ENCODE data around the gene KLK4.
"Not testable (repeated sequence)": the region's sequence is repeated elsewhere in the genome, so short reads cannot be mapped to it uniquely, and the experiment has no call there.

The KLK4 gene

GRCh38 chr19:50902640-50903039 is 8.6 kb downstream of the KLK4 start:
- H3K9ac ChIP-seq (ENCODE audit: low read depth, low read length), result no peak overlapping the region
- H3K9me3 ChIP-seq (ENCODE audit: control insufficient read depth, insufficient read depth, low read length), result no peaks in the 10 kb centered on the region
- no peaks in the 10 kb centered on the region for H3K36me3 ChIP-seq (ENCODE audit: insufficient read depth, low read length)
- H3K4me1 ChIP-seq (ENCODE audit: insufficient read depth, low read length), result no peaks in the 10 kb centered on the region

- H3K36me3 ChIP-seq (ENCODE audit: insufficient read depth, low read length), result no peaks in the 10 kb centered on the region
- H3K9me3 ChIP-seq (ENCODE audit: control insufficient read depth, insufficient read depth, low read length), result peaks cover 1% of the 10 kb centered on the region; the same call in 1 of the 2 replicates
- H3K9ac ChIP-seq (ENCODE audit: low read depth, low read length), result no peak overlapping the region
- H3K4me1 ChIP-seq (ENCODE audit: insufficient read depth, low read length), result no peaks in the 10 kb centered on the region
These were observed 11.6 kb downstream of the KLK4 start for GRCh38 chr19:50899569-50899968.

DNA sequence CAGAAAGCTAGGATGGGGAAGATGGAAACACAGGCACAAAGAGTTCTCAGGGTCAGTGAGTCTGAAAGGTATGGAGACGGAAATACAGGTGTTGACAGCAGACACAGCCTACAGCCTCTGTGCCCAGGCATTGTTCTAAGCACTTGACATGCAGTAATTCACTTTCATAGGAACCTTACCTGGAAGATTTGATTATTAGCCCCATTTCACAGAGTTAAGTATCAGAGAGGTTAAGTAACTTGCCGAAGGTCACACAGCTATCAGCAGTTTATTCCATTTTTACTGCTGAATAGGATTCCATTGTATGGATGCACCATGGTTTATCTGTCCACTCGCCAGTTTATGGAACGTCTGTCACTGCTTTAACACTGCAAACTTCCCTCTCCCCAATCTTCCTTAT is 13.2 kb downstream of the KLK4 start:
- Histone ChIP-seq H3K9me3 (ENCODE audit: control insufficient read depth, insufficient read depth, low read length) (peaks cover 5% of the 10 kb centered on the region; the same call in 1 of the 2 replicates), H3K9ac (ENCODE audit: low read depth, low read length) (no peak overlapping the region), H3K36me3 (ENCODE audit: insufficient read depth, low read length) (no peaks in the 10 kb centered on the region), H3K4me1 (ENCODE audit: insufficient read depth, low read length) (no peaks in the 10 kb centered on the region)

GRCh38 chr19:50897612-50898011 is 13.6 kb downstream of the KLK4 start:
- peaks cover 5% of the 10 kb centered on the region; the same call in 1 of the 2 replicates for H3K9me3 ChIP-seq (ENCODE audit: control insufficient read depth, insufficient read depth, low read length)

DNA sequence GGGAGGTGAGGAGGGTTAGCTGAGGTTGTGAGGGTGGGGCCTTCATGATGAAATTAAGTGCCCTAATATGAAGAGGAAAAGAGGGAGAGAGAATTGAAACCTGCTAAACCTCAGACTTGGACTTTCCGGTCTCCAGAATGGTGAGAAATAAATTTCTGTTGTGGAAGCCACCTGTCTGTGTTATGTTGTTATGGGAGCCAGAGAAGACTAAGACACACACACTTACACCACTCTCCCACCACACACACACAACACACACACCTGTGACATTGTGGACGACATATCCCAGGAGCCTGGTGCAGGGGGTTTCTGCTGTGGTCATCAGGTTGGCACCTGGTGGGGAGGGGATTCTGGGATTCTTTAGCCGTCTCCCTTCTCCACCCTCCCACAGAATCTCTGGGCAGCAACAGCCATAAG is 14.0 kb downstream of the KLK4 start:
- peaks cover 5% of the 10 kb centered on the region; the same call in 1 of the 2 replicates for H3K9me3 ChIP-seq (ENCODE audit: control insufficient read depth, insufficient read depth, low read length)
- no peak overlapping the region for H3K9ac ChIP-seq (ENCODE audit: low read depth, low read length)
- no peaks in the 10 kb centered on the region for H3K36me3 ChIP-seq (ENCODE audit: insufficient read depth, low read length)
- no peaks in the 10 kb centered on the region for H3K4me1 ChIP-seq (ENCODE audit: insufficient read depth, low read length)

More at GRCh38 chr19:50897612-50898011, 13.6 kb downstream of the KLK4 start:
- Histone ChIP-seq H3K4me1 (ENCODE audit: insufficient read depth, low read length) (no peaks in the 10 kb centered on the region), H3K9ac (ENCODE audit: low read depth, low read length) (no peak overlapping the region), H3K36me3 (ENCODE audit: insufficient read depth, low read length) (no peaks in the 10 kb centered on the region)

DNA sequence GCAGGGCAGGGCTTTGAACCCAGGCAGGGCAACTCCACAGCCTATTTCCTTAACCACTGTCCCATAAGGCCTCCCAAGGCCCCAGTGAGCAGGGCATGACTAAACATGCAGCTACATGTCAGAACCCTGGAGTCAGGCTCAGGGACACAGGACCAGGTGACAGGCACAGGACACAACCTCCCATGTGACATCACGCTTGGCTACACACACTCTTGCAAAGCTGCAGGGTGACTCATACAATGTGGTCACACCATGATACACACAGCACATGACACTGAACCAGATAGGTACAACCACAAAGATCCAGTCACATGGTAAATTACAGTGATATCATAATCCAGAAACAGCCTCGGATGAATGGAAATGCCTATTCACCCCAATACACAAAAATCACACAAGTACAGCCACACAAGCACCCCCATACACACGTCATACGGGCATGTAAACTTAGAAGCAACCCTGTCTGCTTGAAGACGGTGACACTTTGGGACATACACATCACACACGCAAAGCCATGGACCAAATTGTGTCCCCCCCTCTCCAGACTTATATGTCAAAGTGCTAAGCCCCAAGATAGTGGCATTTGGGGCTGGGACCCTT is 14.5 kb downstream of the KLK4 start:
- H3K4me1 ChIP-seq (ENCODE audit: insufficient read depth, low read length), result no peaks in the 10 kb centered on the region
- peaks cover 5% of the 10 kb centered on the region; the same call in 1 of the 2 replicates for H3K9me3 ChIP-seq (ENCODE audit: control insufficient read depth, insufficient read depth, low read length)
- H3K9ac ChIP-seq (ENCODE audit: low read depth, low read length), result no peak overlapping the region
- no peaks in the 10 kb centered on the region for H3K36me3 ChIP-seq (ENCODE audit: insufficient read depth, low read length)

DNA sequence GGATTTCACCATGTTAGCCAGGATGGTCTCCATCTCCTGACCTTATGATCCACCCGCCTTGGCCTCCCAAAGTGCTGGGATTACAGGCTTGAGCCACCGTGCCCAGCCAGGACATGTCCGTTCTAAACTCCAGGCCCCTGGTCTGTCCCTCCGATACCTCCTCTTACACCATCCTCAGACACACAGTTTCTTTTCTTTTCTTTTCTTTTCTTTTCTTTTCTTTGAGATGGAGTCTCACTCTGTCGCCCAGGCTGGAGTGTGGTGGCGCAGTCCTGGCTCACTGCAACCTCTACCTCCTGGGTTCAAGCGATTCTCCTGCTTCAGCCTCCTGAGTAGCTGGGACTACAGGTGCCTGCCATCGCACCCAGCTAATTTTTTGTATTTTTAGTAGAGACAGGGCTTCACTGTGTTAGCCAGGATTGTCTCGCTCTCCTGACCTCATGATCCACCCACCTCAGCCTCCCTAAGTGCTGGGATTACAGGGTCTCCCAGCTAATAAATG is 15.1 kb downstream of the KLK4 start:
- H3K4me1 ChIP-seq (ENCODE audit: insufficient read depth, low read length); H3K9me3 ChIP-seq (ENCODE audit: control insufficient read depth, insufficient read depth, low read length); H3K36me3 ChIP-seq (ENCODE audit: insufficient read depth, low read length); H3K9ac ChIP-seq (ENCODE audit: low read depth, low read length): not testable (repeated sequence)

DNA sequence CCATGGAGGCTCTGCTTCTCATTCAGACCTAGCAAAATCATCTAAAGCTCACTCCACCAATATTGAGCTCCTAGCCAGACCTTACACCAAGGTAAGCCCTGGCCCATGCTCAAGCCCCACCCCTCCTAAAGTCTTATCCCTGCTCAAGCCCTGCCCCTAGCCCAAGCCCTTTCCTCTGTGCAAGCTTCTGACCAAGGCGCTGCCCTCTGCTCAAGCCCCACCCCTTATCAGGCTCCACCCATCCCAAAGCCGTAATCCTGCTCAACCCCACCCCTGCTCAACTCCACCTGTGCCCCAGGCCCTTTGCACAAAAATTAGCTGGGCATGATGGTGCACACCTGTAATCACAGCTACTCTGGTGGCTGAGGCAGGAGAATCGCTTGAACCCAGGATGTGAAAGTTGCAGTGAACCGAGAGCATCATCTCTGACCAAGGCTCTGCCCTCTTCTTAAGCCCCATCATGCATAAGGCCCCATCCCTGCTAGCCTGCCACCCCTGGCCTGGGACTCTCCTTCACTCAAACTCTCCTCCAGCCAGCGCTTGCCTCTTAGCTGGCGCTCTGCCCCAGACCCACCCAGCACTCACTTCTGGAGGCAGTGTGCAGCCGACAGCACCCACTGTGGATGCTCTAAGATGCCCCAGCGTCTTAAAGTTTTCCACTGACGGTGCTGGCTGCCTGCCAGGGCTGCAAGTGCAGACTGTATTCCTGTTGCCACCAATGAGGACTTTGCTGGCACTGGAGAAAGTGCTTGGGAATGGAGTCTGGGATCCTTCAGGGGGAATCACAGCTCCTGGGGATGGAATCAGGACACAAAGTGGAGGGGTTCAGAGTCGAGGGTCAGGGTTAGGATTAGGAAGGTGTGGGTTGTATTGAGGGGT is 16.5 kb downstream of the KLK4 start:
- Histone ChIP-seq H3K9ac (ENCODE audit: low read depth, low read length) (no peak overlapping the region), H3K36me3 (ENCODE audit: insufficient read depth, low read length) (no peaks in the 10 kb centered on the region), H3K9me3 (ENCODE audit: control insufficient read depth, insufficient read depth, low read length) (peaks cover 5% of the 10 kb centered on the region; the same call in 1 of the 2 replicates), H3K4me1 (ENCODE audit: insufficient read depth, low read length) (no peaks in the 10 kb centered on the region)

DNA sequence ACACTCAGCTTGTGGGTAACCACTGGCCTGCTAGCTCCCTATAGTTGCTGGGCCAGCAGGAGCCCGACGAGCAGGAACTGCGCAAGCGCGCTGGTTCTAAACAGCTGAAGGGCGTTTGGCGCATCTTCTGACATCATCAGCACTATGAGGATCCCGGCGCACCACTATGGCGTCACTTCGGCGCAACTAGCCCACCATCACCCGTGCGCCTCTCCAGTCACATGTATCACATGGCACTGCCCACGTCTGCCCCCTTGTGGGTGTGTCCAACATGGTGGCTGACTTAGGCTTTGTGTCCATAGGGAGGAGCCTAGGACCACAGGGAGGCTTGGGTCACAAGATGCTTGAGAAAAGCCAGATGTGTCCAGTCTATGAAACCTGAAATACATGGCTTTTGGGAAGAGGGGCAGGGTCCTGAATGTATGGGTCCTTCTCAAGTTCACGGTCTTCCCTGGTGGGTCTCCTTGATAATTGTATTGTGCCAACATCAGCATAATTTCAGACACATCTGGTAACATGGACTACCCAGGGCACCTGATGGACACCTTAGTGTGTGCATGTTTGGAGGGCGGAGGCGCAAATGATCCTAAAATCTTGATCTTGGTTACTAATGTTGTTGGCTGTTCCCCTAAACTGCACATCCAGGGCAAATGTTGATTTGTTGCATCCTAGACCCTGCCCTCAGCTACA is 18.0 kb downstream of the KLK4 start:
- H3K9me3 ChIP-seq (ENCODE audit: control insufficient read depth, insufficient read depth, low read length), result peaks cover 5% of the 10 kb centered on the region; the same call in 1 of the 2 replicates
- H3K9ac ChIP-seq (ENCODE audit: low read depth, low read length), result no peak overlapping the region
- H3K4me1 ChIP-seq (ENCODE audit: insufficient read depth, low read length), result no peaks in the 10 kb centered on the region
- no peaks in the 10 kb centered on the region for H3K36me3 ChIP-seq (ENCODE audit: insufficient read depth, low read length)

- H3K36me3 ChIP-seq (ENCODE audit: insufficient read depth, low read length), result no peaks in the 10 kb centered on the region
- no peak overlapping the region for H3K9ac ChIP-seq (ENCODE audit: low read depth, low read length)
- H3K4me1 ChIP-seq (ENCODE audit: insufficient read depth, low read length), result no peaks in the 10 kb centered on the region
- H3K9me3 ChIP-seq (ENCODE audit: control insufficient read depth, insufficient read depth, low read length), result peaks cover 5% of the 10 kb centered on the region; the same call in 1 of the 2 replicates
These were observed 20.0 kb downstream of the KLK4 start for GRCh38 chr19:50891253-50891625.

- Histone ChIP-seq H3K4me1 (ENCODE audit: insufficient read depth, low read length) (no peaks in the 10 kb centered on the region), H3K36me3 (ENCODE audit: insufficient read depth, low read length) (no peaks in the 10 kb centered on the region), H3K9me3 (ENCODE audit: control insufficient read depth, insufficient read depth, low read length) (peaks cover 5% of the 10 kb centered on the region; the same call in 1 of the 2 replicates), H3K9ac (ENCODE audit: low read depth, low read length) (no peak overlapping the region)
These were observed 20.6 kb downstream of the KLK4 start for GRCh38 chr19:50890422-50891252.

DNA sequence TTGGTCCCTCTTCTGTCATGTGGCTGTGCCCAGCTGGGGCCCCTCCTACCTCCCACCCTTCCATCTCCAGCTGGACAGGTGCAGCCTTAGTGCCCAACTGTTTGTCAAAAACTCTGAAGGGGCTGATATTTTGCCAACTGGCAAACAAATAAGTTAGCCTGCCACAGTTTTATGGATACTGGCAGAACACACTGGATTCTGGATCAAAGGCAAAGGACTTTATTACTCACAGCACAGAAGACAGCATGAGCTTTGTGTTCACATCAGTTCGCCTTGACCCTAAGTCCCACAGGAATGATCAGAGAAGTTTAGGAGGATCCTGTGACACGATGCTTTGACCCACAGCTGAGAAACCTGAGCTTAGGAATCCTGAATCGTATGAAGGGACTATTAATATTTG is 21.6 kb downstream of the KLK4 start:
- Histone ChIP-seq H3K9ac (ENCODE audit: low read depth, low read length) (no peak overlapping the region), H3K36me3 (ENCODE audit: insufficient read depth, low read length) (no peaks in the 10 kb centered on the region), H3K9me3 (ENCODE audit: control insufficient read depth, insufficient read depth, low read length) (peaks cover 5% of the 10 kb centered on the region; the same call in 1 of the 2 replicates), H3K4me1 (ENCODE audit: insufficient read depth, low read length) (no peaks in the 10 kb centered on the region)

- H3K9ac ChIP-seq (ENCODE audit: low read depth, low read length), result no peak overlapping the region
These were observed 29.0 kb downstream of the KLK4 start for GRCh38 chr19:50882188-50882587.

GRCh38 chr19:50880241-50880640 is 31.0 kb downstream of the KLK4 start:
- no peaks in the 10 kb centered on the region for H3K36me3 ChIP-seq (ENCODE audit: insufficient read depth, low read length)
- H3K4me1 ChIP-seq (ENCODE audit: insufficient read depth, low read length), result no peaks in the 10 kb centered on the region
- H3K9ac ChIP-seq (ENCODE audit: low read depth, low read length), result no peak overlapping the region
- H3K9me3 ChIP-seq (ENCODE audit: control insufficient read depth, insufficient read depth, low read length), result no peaks in the 10 kb centered on the region

More at GRCh38 chr19:50882188-50882587, 29.0 kb downstream of the KLK4 start:
- no peaks in the 10 kb centered on the region for H3K9me3 ChIP-seq (ENCODE audit: control insufficient read depth, insufficient read depth, low read length)
- H3K4me1 ChIP-seq (ENCODE audit: insufficient read depth, low read length), result no peaks in the 10 kb centered on the region
- no peaks in the 10 kb centered on the region for H3K36me3 ChIP-seq (ENCODE audit: insufficient read depth, low read length)

Measured in ES-I3 (cell line).